ENCODE measurements around the gene MRPL12.
"Not testable (repeated sequence)": the region's sequence is repeated elsewhere in the genome, so short reads cannot be mapped to it uniquely, and the experiment has no call there.

MRPL12 gene

GRCh38 chr17:81702934-81703746 is at the start of gene MRPL12:
MRPL12 (plus strand) TSS chr17:81703367; CDS start chr17:81703502, 135 bp downstream.
- peak; percentile 79 to 80 for DNase-seq (ENCODE audit: low read depth in 2 of 2)

GRCh38 chr17:81655378-81656117 is 47.6 kb upstream of the MRPL12 start:
- DNase-seq (ENCODE audit: low read depth in 2 of 2) = no peak

GRCh38 chr17:81656118-81656743 is 46.9 kb upstream of the MRPL12 start, which contains the start of gene PDE6G:
PDE6G (minus strand) TSS chr17:81656542; CDS start chr17:81653305, 3,237 bp downstream.
- DNase-seq (ENCODE audit: low read depth in 2 of 2) = no peak

- no peak for DNase-seq (ENCODE audit: low read depth in 2 of 2)
Measured at GRCh38 chr17:81656835-81657234, 46.3 kb upstream of the MRPL12 start.

GRCh38 chr17:81659038-81659437 is 44.1 kb upstream of the MRPL12 start:
- DNase-seq (ENCODE audit: low read depth in 2 of 2) = no peak

- DNase-seq (ENCODE audit: low read depth in 2 of 2) = no peak
Measured at GRCh38 chr17:81660441-81660840, 42.7 kb upstream of the MRPL12 start.

- DNase-seq (ENCODE audit: low read depth in 2 of 2) = no peak
Measured at GRCh38 chr17:81662002-81662401, 41.2 kb upstream of the MRPL12 start.

GRCh38 chr17:81664051-81664470 is 39.1 kb upstream of the MRPL12 start:
- no peak for DNase-seq (ENCODE audit: low read depth in 2 of 2)

- DNase-seq (ENCODE audit: low read depth in 2 of 2) = peak in 1 of 2 donors; percentile 44
Measured at GRCh38 chr17:81665205-81666091, 37.7 kb upstream of the MRPL12 start.

GRCh38 chr17:81666092-81666341 is 37.1 kb upstream of the MRPL12 start:
- DNase-seq (ENCODE audit: low read depth in 2 of 2) = no peak

GRCh38 chr17:81666342-81667191 is 36.6 kb upstream of the MRPL12 start, which contains the start of the genes CCDC137 and OXLD1:
CCDC137 (plus strand) TSS chr17:81666737; CDS start chr17:81666767, 30 bp downstream.
OXLD1 (minus strand) TSS chr17:81666605; CDS start chr17:81666577, 28 bp downstream.
- DNase-seq (ENCODE audit: low read depth in 2 of 2) = peak; percentile 84 to 87

- DNase-seq (ENCODE audit: low read depth in 2 of 2) = no peak
Measured at GRCh38 chr17:81667754-81668153, 35.4 kb upstream of the MRPL12 start.

GRCh38 chr17:81672504-81672903 is 30.7 kb upstream of the MRPL12 start:
- DNase-seq (ENCODE audit: low read depth in 2 of 2) = no peak

- no peak for DNase-seq (ENCODE audit: low read depth in 2 of 2)
Measured at GRCh38 chr17:81672954-81673353, 30.2 kb upstream of the MRPL12 start.

GRCh38 chr17:81673561-81674258 is 29.5 kb upstream of the MRPL12 start:
- no peak for DNase-seq (ENCODE audit: low read depth in 2 of 2)

GRCh38 chr17:81675515-81676221 is 27.5 kb upstream of the MRPL12 start:
- not testable (repeated sequence) for DNase-seq (ENCODE audit: low read depth in 2 of 2)

- no peak for DNase-seq (ENCODE audit: low read depth in 2 of 2)
Measured at GRCh38 chr17:81676906-81677305, 26.3 kb upstream of the MRPL12 start.

GRCh38 chr17:81680150-81680549 is 23.0 kb upstream of the MRPL12 start:
- no peak for DNase-seq (ENCODE audit: low read depth in 2 of 2)

- no peak for DNase-seq (ENCODE audit: low read depth in 2 of 2)
Measured at GRCh38 chr17:81681672-81682071, 21.5 kb upstream of the MRPL12 start.

Measured in activated CD8-positive, alpha-beta memory T cell treated with anti-CD3 and anti-CD28 coated beads for 4 hours (primary cell).